T-helper 2 cell treated with Interferon-gamma antibody and Interleukin-4, amounts not matched to agents 100 ng/mL and 5 ng/mL, for 36 hours (primary cell): ENCODE measurements around the gene ADARB2. TPM values are rescaled to one million over a fixed set of nuclear protein-coding genes. Genes with fewer than 3 reads are reported as not detected.
"Not testable (repeated sequence)": the region's sequence is repeated elsewhere in the genome, so short reads cannot be mapped to it uniquely, and the experiment has no call there.

ENCODE experiments used
- intact Hi-C: fragments of 100-400 bp; cut with micrococcal nuclease; formaldehyde crosslinking; loops from one replicate; pipeline ENCODE4 v1.15.1; 2023
- total RNA-seq: library from RNA; stranded (reverse); gene quantifications from 2 replicates; pipeline ENCODE4 v1.2.3, GENCODE V29; 2022

Gene ADARB2
- total RNA-seq, 1 donor from 2014 or later: not detected

DNA sequence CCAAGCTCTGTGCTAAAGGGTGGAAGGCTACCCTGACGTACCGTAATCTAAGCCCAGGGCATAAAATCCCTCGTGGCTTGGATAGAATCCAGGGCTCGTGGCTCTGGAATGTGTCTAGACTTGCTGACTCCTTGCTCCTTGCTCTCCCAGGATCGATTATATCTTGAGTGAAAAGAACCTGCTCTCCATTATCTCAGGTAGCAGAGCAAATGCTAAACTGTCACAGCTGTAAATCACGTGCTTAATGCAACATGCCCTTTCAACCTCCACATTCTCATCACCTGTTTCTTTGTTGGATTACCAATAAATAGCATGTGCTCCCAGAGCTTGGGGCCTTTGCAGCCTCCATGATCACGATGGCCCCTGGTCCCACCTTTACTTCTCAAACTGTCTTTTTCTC lies 323.0 kb downstream of the ADARB2 start:
- intact Hi-C loops: not testable (repeated sequence)

- intact Hi-C loops: no loop called here
Measured at GRCh38 chr10:1413823-1414222, 323.5 kb downstream of the ADARB2 start.

DNA sequence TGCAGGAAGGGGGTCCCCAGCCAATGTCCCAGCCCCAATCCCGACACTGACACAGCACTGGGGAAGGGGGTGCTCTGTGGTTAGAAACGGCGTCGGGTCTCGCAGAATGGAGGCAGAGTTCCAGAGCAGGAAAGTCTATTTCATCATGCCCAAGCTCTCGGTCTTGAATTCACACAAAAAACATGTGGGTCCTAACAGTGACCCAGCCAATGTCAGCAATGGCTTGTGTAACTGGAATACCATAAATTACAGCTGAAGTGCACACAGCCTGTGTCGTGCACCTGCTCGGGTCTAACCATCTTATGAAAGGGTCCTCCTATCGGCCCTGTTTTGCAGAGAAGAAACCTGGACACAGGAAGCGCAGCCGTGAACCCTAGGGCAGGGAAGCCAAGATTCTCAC lies 324.1 kb downstream of the ADARB2 start:
- intact Hi-C loops: no loop called here

DNA sequence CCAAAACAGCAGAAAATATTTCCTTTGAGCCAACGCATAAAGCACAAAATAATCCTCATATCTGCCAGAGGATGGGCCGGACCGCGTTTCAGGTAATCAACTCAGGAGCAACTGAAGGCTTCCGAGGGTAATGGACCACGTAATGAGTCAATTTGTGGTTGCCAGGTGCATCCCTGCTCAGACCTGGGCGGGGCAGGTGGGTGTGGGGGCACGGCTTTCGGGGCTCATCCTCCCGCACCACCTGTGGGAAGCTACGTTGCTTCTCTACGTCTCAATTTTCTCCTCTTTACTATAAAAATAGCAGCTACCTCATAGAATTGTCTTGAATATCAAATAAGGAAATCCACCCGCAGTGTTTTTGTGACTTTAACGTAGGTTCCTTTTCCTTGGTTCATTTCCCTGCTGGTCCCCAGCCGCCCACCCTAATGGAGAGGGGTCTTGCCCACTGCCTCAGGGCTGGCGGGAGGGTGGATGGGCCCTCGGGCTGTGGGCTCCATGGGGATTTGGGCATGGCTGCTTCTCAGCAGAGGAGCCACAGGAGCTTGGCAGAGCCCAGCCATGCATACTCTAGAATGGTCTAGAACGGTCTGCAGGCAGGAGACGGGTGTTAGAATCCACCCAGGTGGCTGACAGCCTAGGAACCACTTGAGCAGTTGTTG lies 324.7 kb downstream of the ADARB2 start:
- intact Hi-C loops: no loop called here

GRCh38 chr10:1411956-1412355 lies 325.4 kb downstream of the ADARB2 start:
- intact Hi-C loops: no loop called here

- intact Hi-C loops: no loop called here
Measured at GRCh38 chr10:1411451-1411850, 325.9 kb downstream of the ADARB2 start.

DNA sequence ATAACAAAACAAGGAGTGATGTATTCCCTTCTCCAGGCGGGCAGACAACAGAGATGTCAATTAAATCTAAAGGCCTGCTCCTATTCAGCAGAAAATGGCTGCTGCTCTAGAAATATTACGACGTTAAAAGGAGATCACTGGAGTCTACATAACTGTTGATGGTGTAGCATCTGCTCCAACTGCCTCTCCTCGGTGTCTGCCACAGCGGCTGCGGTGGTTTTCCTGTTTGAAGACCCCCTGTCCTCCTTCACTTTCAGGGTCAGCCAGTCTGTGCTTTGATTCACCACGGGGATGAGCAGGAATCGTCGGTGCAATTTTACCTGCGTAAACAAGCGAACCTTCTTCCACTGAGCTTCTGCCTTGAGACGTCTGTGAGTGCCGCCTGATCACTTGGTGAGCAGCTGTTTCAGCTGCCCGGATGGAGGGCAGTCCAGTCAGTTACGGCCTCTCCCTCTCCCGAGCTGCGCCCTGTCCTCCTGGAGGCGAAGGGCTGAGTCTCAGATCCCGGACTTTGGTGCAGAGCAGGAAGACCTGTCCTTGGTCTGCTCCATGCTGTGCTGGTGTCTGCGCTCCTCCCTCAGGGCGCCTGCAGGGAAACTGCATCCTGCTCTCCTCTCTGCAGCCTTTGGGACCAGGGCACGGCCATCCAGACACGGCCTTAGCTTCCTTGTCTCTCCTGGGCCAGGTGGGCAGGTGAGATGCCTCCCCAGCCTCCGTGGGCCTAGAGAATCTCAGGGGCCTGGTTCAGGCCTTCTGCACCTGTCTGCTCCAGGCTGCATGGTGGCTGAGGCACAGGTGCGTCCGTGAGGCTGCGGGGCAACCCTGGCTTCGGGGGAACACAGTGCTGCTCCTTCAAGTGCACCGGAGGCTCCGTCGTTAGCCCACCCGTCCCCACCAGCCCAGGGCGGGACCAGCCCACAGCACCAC lies 326.6 kb downstream of the ADARB2 start:
- intact Hi-C loops: no loop called here

- intact Hi-C loops: no loop called here
Measured at GRCh38 chr10:1410032-1410431, 327.3 kb downstream of the ADARB2 start.

GRCh38 chr10:1409392-1409791 lies 327.9 kb downstream of the ADARB2 start:
- intact Hi-C loops: no loop called here

DNA sequence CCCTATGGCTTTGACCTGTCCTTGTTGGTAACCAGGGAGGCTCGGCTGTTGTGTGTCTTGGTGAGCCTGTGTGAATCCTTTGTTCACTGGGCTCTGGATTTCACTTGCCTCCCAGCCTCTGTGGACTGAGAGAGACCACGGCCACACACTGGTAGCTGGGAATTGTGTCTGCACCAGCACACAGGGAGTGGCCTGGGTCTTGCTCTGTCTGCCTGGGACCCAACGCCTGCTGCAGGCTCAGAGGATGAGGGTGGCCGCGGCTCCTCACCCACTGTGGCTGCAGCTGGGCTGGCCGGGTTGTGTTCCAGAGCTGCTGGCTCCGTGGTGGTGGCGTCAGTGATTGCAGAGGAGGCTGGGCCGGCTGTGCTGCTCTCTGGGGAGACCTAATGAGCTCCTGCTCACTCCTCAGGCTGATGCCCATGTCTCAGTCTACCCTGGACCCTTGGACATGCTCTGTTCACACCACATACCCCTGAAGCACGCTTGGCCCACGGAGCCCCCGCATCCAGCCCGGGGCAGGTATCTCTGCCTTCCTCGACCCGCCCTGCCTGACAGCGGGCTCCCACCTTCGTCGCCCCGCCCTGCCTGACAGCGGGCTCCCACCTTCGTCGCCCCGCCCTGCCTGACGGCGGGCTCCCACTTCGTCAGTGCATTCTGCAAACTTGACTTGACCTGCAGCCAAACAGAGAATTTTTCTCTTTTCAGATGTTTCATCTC lies 328.5 kb downstream of the ADARB2 start:
- intact Hi-C loops: no loop called here

GRCh38 chr10:1406967-1407945 lies 330.1 kb downstream of the ADARB2 start:
- intact Hi-C loops: no loop called here

- intact Hi-C loops: no loop called here
Measured at GRCh38 chr10:1406132-1406966, 331.0 kb downstream of the ADARB2 start.

- intact Hi-C loops: no loop called here
Measured at GRCh38 chr10:1404323-1405260, 332.7 kb downstream of the ADARB2 start.

DNA sequence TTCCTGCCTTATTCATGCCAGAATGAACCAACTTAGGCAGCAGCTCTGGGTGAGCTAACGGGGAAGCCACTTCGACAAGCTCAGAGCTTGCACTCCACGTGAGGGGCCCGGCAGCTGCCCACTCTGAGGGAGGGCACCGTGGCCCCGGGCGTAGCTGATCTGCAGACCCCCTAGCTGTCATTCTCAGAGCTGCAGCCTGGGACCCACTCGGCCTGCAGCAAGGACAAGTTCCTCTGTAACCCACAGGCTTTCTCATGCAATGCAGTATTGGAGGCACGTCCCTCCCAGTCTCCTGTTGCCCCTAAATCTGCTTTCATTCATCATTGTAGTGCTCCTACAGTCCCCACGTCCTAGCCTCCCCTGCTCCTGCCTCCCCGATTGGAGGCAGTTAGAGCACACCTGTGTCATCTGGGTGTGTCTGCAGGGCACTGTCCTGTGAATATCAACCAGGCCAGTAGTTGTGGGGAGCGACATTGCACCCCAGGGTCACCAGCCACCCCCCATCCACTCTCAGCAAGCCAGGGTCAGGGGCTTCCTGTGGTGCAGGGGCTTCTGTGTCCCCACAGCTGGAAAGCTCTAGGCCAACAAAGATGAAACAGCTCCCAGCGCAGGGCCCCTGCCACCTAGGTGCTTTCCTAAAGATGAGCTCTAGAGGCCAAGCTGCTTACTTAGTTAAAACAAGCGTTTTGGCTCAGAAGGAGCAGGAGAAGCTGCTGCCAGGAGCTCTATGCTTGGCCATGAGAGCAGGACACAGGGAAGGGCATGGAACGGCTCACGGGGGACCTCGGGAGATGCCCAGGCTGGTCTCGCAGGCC lies 333.6 kb downstream of the ADARB2 start:
- intact Hi-C loops: no loop called here

DNA sequence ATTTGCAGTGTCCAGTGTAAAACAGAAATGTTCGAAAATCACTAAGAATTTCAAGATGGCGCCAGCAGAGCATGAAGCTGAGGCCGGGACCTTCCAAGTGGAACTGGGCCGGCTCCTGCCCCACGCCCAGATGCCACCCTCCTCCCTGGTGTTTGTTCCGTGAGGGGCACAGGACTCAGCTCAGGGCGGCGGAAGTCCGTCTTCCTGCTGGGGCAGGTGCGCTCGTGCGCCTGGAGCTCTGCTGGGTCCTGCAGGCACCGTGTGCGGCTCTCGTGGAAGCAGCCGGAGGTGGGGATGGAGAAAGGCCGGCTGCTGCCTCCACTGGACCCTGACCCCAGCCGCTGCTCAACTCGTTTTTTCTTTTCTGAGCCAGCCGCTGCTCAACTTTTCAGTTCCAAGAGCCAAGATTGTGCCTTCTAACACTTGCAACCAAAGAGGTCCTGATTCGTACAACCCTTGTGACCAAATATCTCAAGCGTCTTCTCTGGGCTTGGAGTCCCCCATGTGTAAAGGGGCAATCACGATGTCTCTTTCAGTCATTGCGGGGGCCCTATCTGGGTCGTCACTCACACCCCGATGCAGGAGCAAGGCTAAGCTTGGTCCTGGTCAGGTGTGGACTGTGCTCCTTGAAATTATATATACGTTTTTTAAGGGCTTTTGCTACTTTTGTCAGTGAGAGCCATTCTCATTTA lies 334.4 kb downstream of the ADARB2 start:
- intact Hi-C loops: no loop called here

DNA sequence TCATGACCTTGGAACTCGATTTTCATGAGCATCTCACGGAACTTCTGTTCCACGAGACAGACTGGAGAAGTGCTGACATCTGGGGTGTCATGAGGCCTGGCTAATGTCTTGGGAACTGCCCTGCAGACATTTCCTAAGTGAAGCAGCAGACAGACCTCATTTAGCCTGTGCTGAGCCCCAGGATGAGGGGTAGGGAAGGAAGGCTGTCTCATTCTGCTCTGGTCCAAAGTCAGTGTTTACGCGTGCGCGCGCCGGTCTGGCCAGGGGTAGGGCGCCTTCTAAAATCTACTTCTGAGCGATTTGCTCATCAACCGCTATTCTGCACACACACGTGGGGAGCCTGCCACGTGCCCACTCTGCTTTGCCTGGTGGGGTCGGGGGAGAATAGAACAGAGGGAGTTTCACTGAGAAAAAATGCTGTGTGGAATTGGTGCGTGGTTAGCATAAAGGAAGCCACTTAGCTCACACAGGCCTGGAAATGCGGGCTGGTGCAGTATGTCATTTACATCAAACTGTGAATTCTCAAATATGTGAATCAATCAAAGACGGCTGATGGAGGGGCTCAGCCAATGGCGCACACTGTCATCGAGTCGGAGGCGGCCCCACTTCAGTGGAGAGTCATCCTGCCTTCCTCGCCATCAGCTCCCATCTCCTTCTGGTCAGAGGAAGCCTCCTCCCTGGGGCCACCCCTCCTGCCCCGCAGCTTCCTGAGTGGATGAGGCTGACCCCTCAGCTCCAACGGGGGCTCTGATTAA lies 335.1 kb downstream of the ADARB2 start:
- intact Hi-C loops: no loop called here
